NCI-H2227 (cell line): Measurements from ENCODE around the gene SLC49A4.
"Not testable (repeated sequence)": the region's sequence is repeated elsewhere in the genome, so short reads cannot be mapped to it uniquely, and the experiment has no call there.

Source experiments
- DNase-seq: peaks from one replicate; lab custom pipeline; 2025; ENCODE audit not compliant: unreplicated experiment; lab: John Stamatoyannopoulos, UW

The SLC49A4 gene, protein sequence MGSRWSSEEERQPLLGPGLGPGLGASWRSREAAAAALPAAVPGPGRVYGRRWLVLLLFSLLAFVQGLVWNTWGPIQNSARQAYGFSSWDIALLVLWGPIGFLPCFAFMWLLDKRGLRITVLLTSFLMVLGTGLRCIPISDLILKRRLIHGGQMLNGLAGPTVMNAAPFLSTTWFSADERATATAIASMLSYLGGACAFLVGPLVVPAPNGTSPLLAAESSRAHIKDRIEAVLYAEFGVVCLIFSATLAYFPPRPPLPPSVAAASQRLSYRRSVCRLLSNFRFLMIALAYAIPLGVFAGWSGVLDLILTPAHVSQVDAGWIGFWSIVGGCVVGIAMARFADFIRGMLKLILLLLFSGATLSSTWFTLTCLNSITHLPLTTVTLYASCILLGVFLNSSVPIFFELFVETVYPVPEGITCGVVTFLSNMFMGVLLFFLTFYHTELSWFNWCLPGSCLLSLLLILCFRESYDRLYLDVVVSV

DNA sequence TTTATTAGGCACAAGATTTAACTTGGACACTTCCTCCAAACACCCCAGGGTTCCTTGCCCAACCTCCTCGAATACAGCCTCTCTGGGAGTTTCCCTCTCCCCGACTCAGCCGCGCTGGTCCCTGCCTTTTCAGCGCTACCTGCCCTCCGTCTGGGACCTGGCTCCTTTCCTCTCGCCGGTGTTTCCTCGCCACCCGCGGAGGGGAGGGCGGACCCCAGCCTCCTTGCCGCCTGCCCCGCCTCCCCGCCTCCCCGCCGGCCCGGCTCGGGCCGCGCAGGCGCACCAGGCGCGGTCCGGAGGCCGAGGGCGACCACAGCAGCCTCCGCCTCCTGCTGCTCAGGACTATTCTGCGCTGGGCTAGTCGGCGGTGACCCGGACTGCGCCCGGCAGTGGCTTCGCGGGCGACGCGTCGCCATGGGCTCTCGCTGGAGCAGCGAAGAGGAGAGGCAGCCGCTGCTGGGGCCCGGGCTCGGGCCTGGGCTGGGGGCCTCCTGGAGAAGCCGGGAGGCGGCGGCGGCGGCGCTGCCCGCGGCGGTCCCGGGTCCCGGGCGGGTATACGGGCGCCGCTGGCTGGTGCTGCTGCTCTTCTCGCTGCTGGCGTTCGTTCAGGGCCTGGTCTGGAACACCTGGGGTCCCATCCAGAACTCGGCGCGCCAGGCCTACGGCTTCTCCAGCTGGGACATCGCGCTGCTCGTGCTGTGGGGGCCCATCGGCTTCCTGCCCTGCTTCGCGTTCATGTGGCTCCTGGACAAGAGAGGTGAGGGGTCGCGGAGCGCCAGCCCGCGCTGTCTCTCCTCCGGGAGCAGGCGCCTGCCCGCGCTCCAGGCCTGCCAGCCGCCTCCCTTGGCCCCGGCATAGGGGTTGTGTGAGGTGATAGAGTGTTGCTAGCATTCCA, at the start of gene SLC49A4:
TSS of gene SLC49A4 (plus strand) at position 291 of the 895 bp plus-strand sequence. CDS start at position 415, 124 bp downstream.
- DNase-seq, result no peak

DNA sequence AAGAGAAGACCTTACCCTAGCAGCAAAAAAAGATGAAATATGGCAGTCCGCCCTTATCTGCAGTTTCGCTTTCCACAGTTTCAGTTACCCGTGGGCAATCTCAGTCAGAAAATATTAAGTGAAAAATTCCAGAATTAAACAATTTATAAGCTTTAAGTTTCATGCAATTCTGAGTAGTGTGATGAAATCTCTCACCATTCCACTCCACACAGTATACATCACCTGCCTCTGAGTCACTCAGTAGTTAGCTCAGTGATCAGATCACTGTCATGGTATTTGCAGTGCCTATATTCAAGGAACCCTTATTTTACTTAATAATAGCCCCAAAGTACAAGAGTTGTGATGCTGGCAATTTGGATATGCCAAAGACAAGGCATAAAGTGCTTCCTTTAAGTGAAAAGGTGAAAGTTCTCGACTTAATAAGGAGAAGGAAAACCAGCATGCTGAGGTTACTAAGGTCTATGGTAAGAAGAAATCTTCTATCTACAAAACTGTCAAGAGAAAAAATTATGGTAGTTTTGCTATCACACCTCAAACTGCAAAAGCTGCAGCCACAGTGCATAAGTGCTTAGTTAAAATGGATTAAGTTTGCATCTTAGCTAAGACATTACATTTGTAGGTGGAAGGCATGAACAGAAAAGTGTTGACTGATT, 49.4 kb upstream of the SLC49A4 start:
- DNase-seq, result no peak

DNA sequence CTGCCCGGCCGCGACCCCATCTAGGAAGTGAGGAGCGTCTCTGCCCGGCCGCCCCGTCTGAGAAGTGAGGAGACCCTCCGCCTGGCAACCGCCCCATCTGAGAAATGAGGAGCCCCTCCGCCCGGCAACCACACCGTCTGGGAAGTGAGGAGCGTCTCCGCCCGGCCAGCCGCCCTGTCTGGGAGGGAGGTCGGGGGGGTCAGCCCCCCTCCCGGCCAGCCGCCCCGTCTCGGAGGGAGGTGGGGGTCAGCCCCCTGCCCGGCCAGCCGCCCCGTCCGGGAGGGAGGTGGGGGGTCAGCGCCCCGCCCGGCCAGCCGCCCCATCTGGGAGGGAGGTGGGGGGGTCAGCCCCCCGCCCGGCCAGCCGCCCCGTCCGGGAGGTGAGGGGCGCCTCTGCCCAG, 47.6 kb upstream of the SLC49A4 start:
- not testable (repeated sequence) for DNase-seq

DNA sequence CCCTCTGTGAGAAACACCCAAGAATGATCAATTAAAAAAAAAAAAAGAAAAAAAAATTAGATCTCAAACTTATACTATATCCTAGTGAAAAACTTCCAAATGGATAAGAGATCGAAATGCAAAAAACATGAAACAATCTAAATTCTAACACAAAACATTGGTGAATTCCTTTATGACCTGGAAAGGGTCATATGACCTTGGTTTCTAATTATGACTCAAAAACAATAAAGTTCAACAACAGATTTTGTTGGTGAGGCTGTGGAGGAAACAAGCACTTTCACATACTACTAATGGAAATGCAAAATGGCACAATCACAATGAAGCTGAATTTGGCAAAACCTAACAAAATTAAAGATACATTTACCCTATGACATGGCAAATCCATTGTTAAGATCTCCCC, 46.5 kb upstream of the SLC49A4 start:
- DNase-seq, result no peak

DNA sequence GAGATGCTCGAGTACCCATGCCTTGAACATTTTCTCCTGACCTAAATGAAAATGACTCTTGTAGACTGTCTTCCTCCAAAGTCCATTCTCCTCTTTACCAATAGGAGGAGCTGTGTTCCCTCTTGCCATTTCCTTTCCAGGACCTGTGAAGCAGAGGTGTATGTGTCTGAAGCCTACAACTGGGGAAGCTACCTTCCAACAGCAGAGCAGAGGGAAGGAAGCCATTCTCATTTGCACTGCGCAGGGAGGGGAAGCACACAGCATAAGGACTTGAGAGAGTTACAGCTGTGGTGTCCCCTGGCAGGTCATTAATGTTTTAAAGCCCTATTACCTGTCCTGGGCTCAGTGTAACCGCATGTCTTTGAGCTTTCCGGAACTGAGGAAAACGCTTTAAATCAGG, 39.9 kb upstream of the SLC49A4 start:
- DNase-seq, result no peak

DNA sequence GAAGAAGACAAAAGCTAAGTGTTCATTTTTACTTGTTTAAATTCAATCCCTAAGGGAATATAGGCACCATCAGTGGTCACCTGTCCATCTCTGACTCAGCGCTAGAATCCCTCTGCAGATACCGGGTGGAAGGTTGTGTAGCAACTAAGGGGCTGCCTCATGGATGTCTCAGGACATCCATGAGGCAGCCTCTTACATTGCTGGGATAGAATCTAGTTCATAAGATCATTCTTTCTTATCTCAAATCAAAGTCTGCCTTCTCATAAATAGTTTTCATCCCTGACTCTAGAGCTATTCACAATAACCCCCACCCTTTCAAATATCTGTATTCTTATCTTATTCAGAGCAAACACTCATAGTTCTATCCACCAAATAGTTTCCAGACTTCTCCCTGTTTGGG, 39.4 kb upstream of the SLC49A4 start:
- DNase-seq, result no peak

DNA sequence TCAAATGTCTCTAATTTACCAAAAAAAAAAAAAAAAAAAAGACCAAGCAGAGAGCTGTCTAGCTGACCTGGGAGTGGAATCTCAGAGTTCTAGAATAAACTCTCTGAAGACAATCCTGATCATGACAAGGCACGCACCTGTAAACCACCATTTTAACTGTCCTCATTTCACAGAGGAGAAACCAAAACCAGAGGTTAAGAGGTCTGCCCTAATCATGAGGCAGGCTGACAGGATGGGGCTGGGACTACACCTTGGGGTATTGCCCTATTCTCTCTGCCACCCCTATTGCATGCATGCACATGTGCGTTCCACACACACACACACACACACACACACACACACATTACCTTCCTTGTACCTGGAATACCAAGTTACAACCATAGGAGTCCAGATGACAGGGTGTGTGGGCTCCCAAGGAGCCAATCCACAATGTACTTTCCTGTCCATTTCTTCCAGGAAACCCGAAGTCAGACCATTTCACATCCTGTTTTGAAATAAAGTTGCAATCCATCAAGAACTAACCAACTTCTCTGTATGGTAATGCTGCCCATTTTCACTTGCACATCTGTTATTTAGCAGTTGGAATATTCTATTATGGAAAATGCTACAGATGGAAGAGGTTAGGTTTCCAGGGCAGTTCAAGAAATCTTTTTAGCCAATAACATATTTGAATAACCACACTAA, 35.9 kb upstream of the SLC49A4 start:
- no peak for DNase-seq

DNA sequence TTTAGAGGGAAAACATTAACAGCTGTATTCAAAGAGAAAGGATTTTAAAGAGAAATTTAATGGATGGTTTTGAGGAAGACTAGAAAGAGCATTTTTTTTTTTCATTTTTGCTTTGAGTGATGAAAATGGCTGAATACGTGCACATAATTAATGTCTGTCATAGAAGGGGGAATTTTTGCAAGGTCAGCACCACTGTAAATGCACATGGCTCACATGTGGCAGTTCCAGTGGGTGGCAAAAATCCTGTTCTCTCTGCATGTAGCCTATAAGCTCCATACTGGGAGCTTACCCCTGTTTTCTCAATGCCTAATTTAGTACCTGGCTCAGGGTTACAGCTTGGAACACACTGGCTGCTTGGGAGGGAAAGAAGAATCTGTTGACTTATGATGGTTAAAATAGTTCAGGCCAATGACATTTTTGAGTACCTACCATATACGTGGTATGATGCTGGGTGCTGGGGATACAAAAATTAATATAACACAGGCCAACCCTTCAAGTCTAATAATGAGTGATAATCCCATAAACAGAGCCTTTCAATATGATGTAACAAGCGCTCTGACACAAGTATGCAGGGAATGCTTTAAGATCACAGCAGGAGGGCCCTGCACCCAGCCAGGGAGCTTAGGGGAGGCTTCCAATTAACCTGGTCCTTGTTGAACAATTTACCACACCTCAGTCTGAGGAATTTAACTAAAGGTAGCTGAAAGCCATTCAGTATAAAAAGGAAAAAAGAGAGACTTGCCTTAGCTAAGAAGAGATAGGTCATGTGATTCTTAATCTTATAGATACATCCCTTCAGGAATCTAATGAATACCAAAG, 34.2 kb upstream of the SLC49A4 start:
- no peak for DNase-seq

DNA sequence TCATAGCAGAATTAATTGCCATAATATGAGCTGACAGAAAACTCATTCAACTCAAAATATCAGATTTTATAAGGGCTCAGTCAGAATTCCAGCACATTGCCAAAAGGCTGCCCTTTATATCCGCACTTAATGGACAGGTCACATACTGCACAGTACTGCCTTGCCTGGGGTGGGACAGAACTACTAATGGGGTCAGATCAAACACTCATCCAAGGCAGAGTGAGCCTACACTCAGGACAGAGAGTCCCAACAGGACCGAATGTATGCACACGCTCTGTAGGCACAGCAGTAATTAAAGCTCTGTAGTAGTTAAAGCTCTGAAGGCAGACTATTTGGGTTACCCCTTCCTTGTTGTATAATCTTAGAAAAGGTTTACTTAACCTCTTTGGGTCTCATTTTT, 28.4 kb upstream of the SLC49A4 start:
- no peak for DNase-seq

DNA sequence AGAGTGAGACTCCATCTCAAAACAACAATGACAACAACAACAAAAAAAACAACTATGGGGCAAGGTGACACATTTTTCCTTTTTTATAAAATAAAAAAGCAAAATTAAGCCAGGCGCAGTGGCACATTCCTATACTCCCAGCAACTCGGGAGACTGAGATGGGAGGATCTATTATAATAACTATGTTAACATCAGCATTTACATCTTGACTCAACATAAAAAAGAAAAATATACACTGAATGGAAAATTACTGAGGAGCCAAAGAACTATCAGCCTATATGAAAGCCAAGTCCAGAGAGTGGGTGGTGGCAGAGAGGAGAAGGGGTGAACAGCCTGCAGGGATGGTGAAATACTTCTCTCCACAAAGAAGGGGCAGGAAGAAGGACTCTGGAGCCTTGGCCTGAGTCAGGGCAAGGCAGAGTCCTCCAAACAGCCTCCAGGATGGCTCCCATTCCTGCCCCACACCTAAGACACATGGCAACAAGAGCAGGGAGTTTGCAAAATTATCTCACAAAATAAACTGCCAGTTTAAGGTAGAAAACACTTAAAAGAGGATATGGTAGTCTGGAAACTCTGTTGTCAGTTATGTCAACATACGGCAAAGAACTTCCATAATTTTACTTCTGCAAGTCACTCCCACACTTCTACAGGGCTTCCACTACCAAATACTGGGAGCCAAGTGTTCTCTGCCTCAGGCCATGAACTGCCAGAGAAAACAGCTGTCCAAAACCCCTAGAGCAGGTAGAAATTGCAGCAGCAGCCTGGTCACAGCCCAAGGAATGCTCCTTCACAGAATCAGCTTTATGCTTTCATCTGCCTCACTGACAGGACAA, 27.1 kb upstream of the SLC49A4 start:
- no peak for DNase-seq

DNA sequence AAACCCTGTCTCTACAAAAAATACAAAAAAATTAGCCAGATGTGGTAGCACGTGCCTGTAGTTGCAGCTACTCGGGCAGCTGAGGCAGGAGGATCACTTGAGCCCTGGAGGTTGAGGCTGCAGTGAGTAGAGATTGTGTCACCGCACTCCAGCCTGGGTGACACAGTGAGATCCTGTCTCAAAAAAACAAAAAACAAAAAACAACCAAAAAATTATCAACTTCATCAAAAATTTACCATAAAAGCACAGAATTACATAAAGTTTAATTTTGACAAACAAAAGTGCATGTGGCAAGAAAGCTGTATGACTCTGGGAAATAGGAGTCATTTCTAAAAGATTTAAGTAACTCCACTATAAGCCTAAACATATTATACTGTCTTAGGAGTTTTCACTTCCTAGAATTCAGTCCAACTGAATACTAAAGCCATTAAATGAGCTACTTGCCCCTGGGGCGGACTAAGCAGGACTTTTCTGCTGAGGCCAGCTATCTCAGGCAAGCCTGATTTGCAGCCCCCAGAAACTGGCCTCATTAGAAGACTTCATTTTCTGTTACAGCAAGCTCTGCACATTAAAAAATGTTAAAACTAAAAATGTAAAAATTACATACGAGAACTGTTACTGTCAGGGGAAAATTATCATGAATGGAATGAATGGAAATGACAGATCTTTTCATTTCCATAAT, 24.2 kb upstream of the SLC49A4 start:
- no peak for DNase-seq

DNA sequence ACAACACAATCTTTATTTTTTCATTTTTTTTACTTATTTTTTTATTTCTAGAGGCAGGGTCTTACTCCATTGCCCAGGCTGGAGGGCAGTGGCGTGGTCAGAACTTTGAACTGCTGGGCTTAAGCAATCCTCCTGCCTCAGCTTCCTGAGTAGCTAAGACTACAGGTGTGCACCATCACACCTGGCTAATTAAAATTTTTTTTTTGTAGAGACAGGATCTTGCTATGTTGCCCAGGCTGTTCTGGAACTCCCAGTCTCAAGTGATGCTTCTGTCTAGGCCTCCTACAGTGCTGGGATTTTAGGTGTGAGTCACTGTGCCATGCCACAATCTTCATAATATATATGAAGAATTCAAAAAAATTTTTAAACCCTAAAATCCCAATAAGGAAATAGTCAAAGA, 22.0 kb upstream of the SLC49A4 start:
- DNase-seq, result no peak

DNA sequence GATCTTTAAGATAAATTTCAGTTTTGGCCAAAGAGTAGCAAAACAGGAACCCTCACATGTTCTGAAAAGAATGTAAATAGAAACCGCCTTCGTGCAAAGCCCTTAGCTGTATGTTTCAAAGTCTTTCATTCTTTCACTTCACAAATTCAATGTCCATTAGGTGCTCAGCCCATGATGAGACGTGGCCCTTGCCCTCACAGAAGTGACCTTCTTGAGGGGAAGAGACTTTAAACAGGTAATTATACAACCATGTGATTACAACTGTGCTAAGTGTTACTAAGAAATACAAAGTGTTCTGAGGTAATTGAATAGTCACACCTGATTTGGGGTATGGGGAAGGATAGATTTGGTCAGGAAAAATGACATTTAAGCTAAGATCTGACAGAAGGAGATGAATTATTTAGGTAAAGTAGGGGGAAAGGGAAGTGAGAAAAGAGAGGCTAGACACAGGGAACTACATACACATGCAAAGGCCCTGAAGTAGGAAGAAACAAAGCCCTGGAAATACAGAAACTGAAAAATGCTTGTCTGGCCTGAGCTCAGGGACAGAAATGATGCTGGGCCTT, 20.8 kb upstream of the SLC49A4 start:
- no peak for DNase-seq

DNA sequence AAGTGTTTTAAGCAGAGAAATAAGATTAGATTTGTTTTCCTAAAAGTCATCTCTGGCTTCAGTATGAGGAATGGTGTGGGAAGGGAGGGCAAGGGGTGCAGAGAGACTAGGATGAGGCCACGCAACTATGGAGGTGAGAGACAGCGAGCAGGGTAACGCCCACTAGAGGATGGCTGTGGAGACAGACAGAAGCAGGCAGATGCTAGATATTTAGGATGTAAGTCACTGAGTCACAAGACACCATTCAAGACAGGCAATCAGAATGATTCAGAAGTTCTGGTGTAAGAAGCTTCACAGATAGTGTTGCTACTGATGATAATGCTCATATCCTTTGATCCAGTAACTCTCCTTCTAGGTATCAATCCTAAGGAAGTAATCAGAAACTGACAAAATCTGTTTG, 20.3 kb upstream of the SLC49A4 start:
- DNase-seq, result no peak

DNA sequence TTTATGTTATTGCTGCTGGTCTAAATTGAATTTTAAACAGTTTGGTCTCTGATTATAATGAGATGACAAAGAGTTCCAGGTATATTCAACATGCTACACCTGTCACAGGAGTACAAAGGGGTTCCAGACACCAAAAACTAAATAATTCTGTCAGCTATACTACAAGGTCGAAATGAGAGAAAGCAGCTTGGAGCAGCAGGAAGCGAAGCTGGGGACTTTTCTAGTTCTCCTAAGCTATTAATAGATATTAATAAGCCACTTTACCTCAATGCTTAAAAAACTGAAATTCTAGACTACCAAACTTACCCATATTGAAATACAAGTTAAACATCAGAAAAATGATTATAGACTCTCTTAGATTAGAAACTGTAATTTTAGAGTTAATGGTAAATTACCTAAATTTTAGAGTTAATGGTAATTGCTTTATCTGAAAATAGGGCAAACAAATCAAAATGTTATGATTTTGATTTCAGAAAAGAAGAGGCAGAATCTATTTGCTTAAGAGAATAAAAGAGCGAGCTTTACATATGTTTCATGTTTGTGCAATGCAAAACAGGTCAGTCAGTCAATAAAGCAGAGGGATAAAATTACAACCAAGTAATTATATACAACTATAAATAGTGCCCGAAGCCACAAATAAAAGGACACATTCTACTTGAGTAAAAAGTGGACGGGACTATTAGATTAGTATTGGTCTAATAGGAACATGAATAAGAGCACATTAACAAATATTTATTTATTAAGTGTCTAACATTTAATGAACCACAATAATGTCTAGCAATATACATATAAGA, 18.0 kb upstream of the SLC49A4 start:
- no peak for DNase-seq

DNA sequence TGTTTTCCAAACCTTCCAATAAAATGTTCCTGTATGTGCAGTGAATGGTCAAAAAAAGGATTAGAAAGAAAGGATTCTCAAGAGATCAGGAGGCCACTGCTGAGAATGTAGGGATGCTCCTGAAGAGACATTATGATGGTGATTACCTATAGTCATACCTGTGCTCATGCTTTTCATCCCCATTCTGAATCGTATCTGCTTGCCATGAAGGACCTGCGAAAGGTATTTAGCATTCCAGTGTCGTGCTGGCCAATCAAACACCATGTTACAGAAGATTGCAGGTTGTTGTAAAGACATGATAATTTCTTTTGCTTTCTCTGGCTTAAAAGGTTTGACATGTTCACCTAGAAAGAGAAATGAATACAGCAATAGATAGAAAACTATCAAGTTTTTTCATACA, 17.3 kb upstream of the SLC49A4 start:
- DNase-seq, result no peak

DNA sequence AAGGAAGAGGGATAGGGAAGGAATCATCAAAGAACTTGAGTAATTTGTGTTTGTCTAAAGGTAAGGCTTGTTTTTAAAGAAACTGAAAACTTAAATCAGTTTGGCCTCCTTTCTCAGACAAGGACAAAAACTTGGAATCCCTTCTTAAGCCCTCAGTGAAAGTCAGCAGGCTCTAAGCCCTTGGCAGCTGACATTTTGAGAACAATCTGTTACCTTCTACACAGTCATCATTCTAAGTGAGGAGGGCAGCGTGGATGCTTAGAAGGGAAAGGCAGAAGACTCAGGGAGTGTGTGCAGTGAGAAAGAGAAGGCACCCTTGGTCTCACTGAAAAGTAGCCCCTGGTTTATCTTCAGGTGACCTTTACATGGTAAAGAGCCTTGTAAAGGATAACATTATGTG, 12.1 kb upstream of the SLC49A4 start:
- DNase-seq, result no peak

DNA sequence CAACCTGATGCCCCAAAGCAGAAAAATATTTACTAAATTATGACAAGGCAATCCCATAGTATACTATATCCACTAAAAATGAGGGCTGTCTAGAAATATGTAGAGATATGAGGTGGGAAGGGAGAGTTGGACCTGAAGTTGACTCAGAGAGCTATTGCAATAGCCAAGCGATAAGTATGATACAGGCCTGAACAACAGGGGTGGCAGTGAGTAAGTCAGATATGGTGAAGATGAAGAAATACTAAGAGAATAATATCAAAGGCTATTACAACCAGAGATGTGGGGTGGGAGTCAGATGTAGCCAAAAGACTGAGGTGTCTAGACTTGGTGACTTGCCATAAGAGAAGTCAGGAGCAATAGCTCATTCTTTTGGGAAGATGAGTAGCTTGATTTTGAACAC, 10.4 kb upstream of the SLC49A4 start:
- no peak for DNase-seq
